GM12878 (cell line): ENCODE measurements around the gene LRP1B. TPM values are rescaled to one million over a fixed set of nuclear protein-coding genes. Genes with fewer than 3 reads are reported as not detected.

Source experiments
- ATAC-seq: fragments of 200-7000 bp; cut with Tn5 transposase; 3 replicates; pipeline ENCODE4 v1.9.1; 2020; ENCODE audit warnings: mild to moderate bottlenecking, moderate library complexity
- BruUV-seq: library from RNA; stranded (reverse); fragments of 400-500 nt; replicated peaks from 2 replicates; lab custom pipeline; 2021; lab: Mats Ljungman, UMichigan
- CTCF ChIA-PET: fragments of 300-600 bp; sonication (Branson Sonifier 250); formaldehyde crosslinking; extraction: SDS; loops from one replicate; lab custom pipeline; 2021; ENCODE audit warnings: inconsistent platforms; lab: Yijun Ruan, JAX
- POLR2A ChIA-PET: fragments of 350-600 bp; formaldehyde crosslinking; extraction: SDS; loops from one replicate; lab custom pipeline; 2021; ENCODE audit warnings: inconsistent platforms; lab: Charles Lee
- RAD21 ChIA-PET: fragments of 300-600 bp; sonication (Branson Sonifier 250); formaldehyde crosslinking; loops from one replicate; lab custom pipeline; 2023; ENCODE audit warnings: antibody characterized with exemption; ENCODE audit not compliant: unreplicated experiment; lab: Charles Lee
- SMC1A ChIA-PET: fragments of 300-600 bp; sonication (Branson Sonifier 250); formaldehyde crosslinking; loops from one replicate; lab custom pipeline; 2023; ENCODE audit not compliant: unreplicated experiment, uncharacterized antibody; lab: Charles Lee
- DNase-seq: peaks from one replicate; pipeline ENCODE4 v3.0.0-alpha.2; 2011; ENCODE audit warnings: low read depth, low spot score
- FAIRE-seq: peaks from 3 replicates; lab custom pipeline; 2011; peaks lifted over from hg19 to GRCh38; lab: Jason Lieb, UNC
- H2AFZ ChIP-seq: 2 replicates; pipeline ENCODE4 v1.6.0; 2011; ENCODE audit warnings: low read depth, low read length, control low read depth; ENCODE audit not compliant: control insufficient read depth
- H3K27ac ChIP-seq: 2 replicates; pipeline ENCODE4 v1.5.1; 2011; ENCODE audit warnings: control low read depth; ENCODE audit not compliant: control insufficient read depth, insufficient read depth
- H3K27me3 ChIP-seq, 2 experiments: replicated peaks in 1 of 2; 2 replicates each; pipeline versions ENCODE4 v1.6.0 to v1.6.1; 2011; ENCODE audit warnings: low read length in 1 of 2; ENCODE audit not compliant: control insufficient read depth in 2 of 2, insufficient read depth in 2 of 2
- H3K36me3 ChIP-seq, 2 experiments: 2 replicates each; pipeline ENCODE4 v1.5.1; 2011; ENCODE audit warnings: low read length in 1 of 2; ENCODE audit not compliant: control insufficient read depth in 2 of 2, insufficient read depth in 2 of 2
- H3K4me1 ChIP-seq: 2 replicates; pipeline ENCODE4 v1.6.1; 2011; ENCODE audit warnings: mild to moderate bottlenecking, low read length, moderate library complexity, mixed read lengths; ENCODE audit not compliant: control insufficient read depth, insufficient read depth
- H3K4me2 ChIP-seq: 2 replicates; pipeline ENCODE4 v1.6.0; 2011; ENCODE audit warnings: control low read depth; ENCODE audit not compliant: control insufficient read depth, insufficient read depth
- H3K4me3 ChIP-seq: fragments of 200-600 bp; sonication (generic); 2 replicates; pipeline ENCODE4 v1.5.1; 2016
- H3K79me2 ChIP-seq: 2 replicates; pipeline ENCODE4 v1.6.0; 2011; ENCODE audit warnings: low read length; ENCODE audit not compliant: control insufficient read depth, insufficient read depth
- H3K9ac ChIP-seq: 2 replicates; pipeline ENCODE4 v1.8.0; 2011; ENCODE audit warnings: low read length, control low read depth, mixed read lengths; ENCODE audit not compliant: control insufficient read depth, insufficient read depth
- H3K9me3 ChIP-seq: replicated peaks from 3 replicates; pipeline ENCODE4 v1.5.1; 2011; ENCODE audit warnings: mild to moderate bottlenecking, low read length; ENCODE audit not compliant: control insufficient read depth, insufficient read depth
- H4K20me1 ChIP-seq: 2 replicates; pipeline ENCODE4 v1.6.0; 2011; ENCODE audit not compliant: control insufficient read depth, insufficient read depth
- JUND ChIP-seq: IDR thresholded peaks from 2 replicates; pipeline ENCODE4 v1.6.1; 2012; ENCODE audit warnings: low read depth, mild to moderate bottlenecking, low read length, improper control_type of control experiment, moderate library complexity
- MEF2A ChIP-seq: IDR thresholded peaks from 2 replicates; pipeline ENCODE4 v1.6.1; 2011; ENCODE audit warnings: low read depth, mild to moderate bottlenecking, low read length, moderate library complexity; ENCODE audit not compliant: insufficient read depth
- NR2C2 ChIP-seq: IDR thresholded peaks from 2 replicates; pipeline ENCODE4 v1.6.1; 2011; ENCODE audit warnings: borderline replicate concordance, low read depth; ENCODE audit not compliant: control insufficient read depth, insufficient read length
- STAT3 ChIP-seq: IDR thresholded peaks from 2 replicates; pipeline ENCODE4 v1.6.1; 2011; ENCODE audit warnings: low read depth, low read length, improper control_type of control experiment
- WGBS: methylation state at CpG from one replicate; pipeline ENCODE4 v1.1.6; 2016; ENCODE audit warnings: low lambda C conversion rate; ENCODE audit not compliant: insufficient replicate concordance, insufficient coverage; ENCODE audit errors: missing lambda C conversion rate; 5-methylcytosine and 5-hydroxymethylcytosine counted together
- in situ Hi-C: fragments of 300-500 bp; cut with MboI; formaldehyde crosslinking; loops from 9 replicates; pipeline ENCODE4 v1.14.3; 2018; ENCODE audit warnings: mixed read lengths
- intact Hi-C: fragments of 100-400 bp; cut with micrococcal nuclease; formaldehyde crosslinking; loops from one replicate; pipeline ENCODE4 v1.14.2; 2022; ENCODE audit not compliant: unreplicated experiment
- polyA plus RNA-seq, 11 experiments: library from polyadenylated mRNA; depleted of rRNA in 4 of 11; unstranded in 6 of 11; stranded (reverse) in 5 of 11; fragments of >200 nt; fragmentation: Nextera tagmentation in 4 of 11; fragmentation: Illumina TruSeq in 1 of 11; extraction: Ambion mirVana in 4 of 11; extraction: Trizol in 1 of 11; gene quantifications; 1 replicate in 1 of 11; 2 replicates in 10 of 11; pipeline versions ENCODE4 v1.2.1 to v1.2.3, GENCODE V29; 2011 to 2016; ENCODE audit warnings: inconsistent platforms in 2 of 11, missing spikeins in 2 of 11, low read depth in 1 of 11
- total RNA-seq, 4 experiments: library from RNA; depleted of rRNA in 3 of 4; stranded (reverse); fragments of >200 nt in 3 of 4; fragmentation: Illumina TruSeq in 1 of 4; extraction: Trizol in 1 of 4; gene quantifications; 2 replicates each; pipeline versions ENCODE4 v1.2.1 to v1.2.3, GENCODE V29; 2013 to 2021
- TF ChIP-seq, protein P1 (sequence below): fragments of 450-650 bp; conservative IDR thresholded peaks from 2 replicates; pipeline ENCODE4 v1.6.1; 2017; ENCODE audit warnings: mild to moderate bottlenecking, moderate library complexity

The LRP1B gene
- total and polyA plus RNA-seq, 10 of the 15 experiments (the other 5 are each of a cell fraction or from before 2014, with no cell fraction given): under 0.01 to 0.06 (median 0.03) TPM; not detected in 5

DNA sequence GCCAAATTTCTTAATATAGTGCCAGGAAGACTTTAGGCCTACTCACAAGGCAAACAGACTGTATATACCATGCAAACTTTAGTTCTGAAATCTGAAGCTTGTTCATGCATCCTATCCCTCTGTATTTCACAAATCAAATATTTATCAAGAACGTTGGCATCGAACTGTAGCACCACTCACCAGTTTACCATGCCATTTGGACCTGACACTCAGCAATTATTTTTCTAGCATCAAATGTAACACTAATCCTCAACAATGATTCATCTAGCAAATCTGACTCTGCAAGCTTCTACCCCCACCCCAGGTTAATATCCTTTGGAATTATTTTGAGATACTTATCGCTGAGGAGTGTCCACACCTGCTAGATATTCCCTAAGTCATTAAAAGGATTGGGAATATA lies 1506.6 kb downstream of the LRP1B start (continued):
- TF ChIP-seq MEF2A: no peak

DNA sequence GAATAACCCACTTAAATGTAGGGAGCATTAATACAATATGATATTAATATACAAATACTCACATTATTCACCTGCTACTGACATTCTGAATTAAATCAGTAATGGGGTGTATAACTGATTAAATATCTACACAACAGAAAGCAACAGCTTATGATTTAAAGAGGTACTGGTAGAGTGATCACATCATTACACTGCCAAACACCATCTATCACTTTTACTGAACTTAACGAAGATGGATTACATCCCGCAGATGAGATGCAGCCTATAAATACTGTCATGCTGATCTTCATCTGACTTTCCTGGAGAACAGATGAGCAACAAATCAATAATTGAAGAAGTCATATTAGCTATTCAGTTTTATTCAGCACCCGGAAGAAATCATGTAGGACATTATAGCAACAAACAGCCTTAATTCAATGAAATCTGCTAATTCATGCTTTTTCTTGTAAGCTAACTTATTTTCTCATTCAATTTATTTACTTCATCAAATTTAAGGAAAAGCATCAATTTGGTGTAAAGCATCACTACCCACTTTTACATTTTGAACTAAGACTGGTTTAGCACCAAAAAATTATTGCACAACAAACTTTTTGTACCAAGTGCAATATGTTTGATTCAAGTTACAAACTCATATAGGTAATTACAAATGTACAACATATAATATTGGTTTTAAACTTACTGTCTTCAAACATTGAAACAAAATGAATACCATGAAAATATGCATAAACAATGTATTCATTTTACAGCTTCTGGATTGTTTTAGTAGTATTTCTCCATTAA lies 1509.0 kb downstream of the LRP1B start:
- TF ChIP-seq STAT3 (no peak), JUND (no peak), NR2C2 (no peak)
- TF ChIP-seq, protein P1, sequence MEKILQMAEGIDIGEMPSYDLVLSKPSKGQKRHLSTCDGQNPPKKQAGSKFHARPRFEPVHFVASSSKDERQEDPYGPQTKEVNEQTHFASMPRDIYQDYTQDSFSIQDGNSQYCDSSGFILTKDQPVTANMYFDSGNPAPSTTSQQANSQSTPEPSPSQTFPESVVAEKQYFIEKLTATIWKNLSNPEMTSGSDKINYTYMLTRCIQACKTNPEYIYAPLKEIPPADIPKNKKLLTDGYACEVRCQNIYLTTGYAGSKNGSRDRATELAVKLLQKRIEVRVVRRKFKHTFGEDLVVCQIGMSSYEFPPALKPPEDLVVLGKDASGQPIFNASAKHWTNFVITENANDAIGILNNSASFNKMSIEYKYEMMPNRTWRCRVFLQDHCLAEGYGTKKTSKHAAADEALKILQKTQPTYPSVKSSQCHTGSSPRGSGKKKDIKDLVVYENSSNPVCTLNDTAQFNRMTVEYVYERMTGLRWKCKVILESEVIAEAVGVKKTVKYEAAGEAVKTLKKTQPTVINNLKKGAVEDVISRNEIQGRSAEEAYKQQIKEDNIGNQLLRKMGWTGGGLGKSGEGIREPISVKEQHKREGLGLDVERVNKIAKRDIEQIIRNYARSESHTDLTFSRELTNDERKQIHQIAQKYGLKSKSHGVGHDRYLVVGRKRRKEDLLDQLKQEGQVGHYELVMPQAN: no peak
- ATAC-seq: no peak
- no peaks in the 10 kb centered on the region for H3K27me3 ChIP-seq
- no peak overlapping the region for H3K27ac ChIP-seq
- BruUV-seq: no TSS peak
- no peaks in the 10 kb centered on the region for H3K4me1 ChIP-seq
- FAIRE-seq: no peak
- ChIA-PET CTCF (interaction anchor here (1.0 kb wide), 1 partner anchor 36 kb away, joined by 3 read pairs; no protein-coding TSS in a partner anchor), SMC1A (interaction anchor here (1.0 kb wide), 1 partner anchor 14 kb away, joined by 3 read pairs; no protein-coding TSS in a partner anchor), POLR2A (no interaction called here), RAD21 (no interaction called here)
- 76% methylated on average over 3 of the region's 3 CpGs for WGBS
- in situ Hi-C loops: no loop called here
- no peak overlapping the region for H3K9ac ChIP-seq
- no peak overlapping the region for H3K4me2 ChIP-seq
- intact Hi-C loops: no loop called here
- H3K4me3 ChIP-seq: no peak overlapping the region
- no peaks in the 10 kb centered on the region for H3K36me3 ChIP-seq
- H4K20me1 ChIP-seq: no peaks in the 10 kb centered on the region
- no peaks in the 10 kb centered on the region for H3K9me3 ChIP-seq
- no peak for DNase-seq
- H2AFZ ChIP-seq: no peak overlapping the region
- no peaks in the 10 kb centered on the region for H3K79me2 ChIP-seq
